HG02642 (cell line): ENCODE measurements around the gene TRIM66.

Experiments used
- ATAC-seq: cut with Tn5 transposase; IDR thresholded peaks from one replicate; pipeline ENCODE4 v1.9.1; 2021; ENCODE audit warnings: mild to moderate bottlenecking; ENCODE audit not compliant: unreplicated experiment, poor library complexity

TRIM66 gene

DNA sequence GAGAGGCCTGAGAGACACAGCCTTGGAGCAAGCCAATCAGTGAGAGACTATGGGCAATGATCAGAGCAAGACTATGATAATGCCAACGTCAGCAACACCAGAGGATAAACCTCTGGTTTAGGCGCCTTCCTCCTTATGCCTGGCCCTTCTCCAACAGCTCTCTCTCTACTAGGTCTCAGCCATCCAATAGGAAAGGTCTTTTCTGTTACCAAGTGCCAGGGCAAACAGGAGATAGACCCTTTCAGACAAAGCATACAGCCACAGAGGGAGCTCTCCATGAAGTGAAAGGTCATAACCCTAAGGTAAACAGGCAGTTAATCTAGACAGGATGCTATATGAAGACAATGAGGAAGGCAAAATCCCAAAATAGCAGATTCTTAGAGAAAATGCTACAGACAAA is 98.0 kb downstream of the TRIM66 start:
- ATAC-seq, result no peak

DNA sequence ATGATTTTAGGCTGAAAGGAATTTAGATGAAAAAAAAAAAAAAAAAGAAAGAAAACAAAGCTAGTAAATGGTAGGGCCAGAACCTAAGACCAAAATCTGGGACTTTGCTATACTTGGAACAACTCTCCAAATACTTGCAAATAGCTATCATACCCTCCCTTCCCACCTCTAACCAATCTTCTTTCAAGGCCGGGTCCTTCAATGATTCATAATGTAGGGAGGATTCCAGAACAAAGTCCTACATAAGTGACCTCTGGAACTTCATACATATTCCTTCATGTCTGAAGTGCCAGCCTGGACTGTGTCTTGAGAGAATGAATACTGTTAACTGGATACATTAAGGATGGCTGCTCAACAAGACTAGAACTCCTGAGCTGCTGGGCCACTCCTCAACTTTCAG is 98.4 kb downstream of the TRIM66 start:
- no peak for ATAC-seq

DNA sequence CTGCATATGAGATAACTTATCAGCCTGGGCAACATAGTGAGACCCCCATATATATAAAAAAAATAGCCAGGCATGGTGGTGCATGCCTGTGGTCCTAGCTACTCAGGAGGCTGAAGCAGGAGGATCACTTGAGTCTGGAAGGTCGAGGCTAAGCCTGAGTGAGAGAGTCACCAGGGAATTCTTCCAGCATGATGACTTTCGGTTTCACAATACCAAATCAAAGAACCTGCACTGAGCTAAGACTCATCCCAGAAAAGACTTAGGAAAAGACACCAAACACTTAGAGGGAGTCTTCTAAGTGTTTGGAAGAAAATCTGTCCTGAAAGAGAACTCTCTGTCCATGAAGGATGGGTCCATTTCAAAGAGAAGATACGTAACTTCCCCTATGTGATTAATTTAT is 101.2 kb downstream of the TRIM66 start:
- ATAC-seq, result no peak

DNA sequence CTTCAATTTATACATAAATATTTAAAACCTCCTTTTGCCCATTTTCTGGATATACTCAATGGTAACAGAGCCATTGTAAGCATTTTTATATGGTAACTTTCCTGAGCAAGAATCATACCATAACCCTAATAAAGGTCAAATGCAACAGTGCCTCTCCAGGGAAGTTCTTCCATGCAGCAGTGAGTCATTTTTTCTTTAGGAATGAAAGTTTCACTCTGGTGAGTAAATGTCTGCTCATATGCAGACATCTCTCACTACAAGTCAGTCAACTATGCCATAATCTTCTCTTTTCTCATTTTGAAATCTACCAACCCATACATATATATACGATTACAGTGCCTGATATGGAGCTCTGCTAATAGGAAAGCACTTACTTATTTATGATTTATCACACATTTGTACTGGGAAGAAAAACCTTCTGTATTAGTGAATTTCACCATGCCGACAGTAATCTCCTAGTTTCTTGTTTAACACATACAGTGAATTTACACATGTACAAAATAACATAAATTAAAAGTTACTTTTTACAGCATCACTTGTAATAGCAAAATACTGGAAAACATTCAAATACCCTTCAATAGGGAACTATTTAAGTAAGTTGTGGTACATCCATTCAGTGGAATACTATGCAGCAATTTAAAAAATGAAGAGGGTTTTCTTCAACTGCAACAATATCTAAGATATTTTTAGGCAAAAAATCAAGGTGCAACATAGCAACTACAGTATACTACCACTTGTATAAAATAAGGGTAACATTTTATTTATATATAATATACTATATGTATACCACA is 104.5 kb downstream of the TRIM66 start:
- no peak for ATAC-seq

DNA sequence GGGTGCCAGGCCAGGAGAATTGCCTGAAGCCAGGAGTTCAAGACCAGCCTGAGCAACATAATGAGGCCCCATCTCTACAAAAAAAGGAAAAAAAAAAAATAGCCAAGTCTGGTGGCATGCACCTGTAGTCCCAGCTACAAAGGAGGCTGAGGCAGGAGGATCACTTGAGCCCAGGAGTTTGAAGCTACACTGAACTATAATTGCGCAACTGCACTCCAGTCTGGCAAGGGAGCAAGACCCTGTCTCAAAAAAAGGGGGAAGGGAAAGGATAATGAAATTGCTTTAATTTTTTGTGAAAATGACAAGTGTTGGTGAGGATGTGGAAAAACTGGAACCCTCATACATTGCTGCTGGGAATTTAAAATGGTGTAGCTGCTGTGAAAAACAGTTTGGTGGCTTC is 107.7 kb downstream of the TRIM66 start:
- no peak for ATAC-seq

DNA sequence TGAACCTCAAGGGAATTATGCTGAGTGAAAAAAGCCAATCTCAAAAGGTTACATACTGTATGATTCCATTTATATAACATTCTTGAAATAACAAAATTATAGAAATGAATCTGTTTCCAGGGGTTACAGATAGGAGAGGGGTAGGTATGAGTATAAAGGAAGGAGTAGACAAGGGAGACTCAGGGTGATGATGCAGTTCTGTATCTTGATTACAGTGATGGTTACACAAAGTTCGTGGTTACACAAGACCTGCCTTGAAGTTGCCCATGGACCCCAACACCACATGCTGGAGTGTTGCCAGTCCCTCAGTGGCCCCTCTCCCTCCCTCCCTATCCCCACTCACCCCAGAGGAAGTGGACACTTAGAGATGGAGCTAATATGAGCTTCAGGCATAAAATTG is 108.7 kb downstream of the TRIM66 start:
- no peak for ATAC-seq

DNA sequence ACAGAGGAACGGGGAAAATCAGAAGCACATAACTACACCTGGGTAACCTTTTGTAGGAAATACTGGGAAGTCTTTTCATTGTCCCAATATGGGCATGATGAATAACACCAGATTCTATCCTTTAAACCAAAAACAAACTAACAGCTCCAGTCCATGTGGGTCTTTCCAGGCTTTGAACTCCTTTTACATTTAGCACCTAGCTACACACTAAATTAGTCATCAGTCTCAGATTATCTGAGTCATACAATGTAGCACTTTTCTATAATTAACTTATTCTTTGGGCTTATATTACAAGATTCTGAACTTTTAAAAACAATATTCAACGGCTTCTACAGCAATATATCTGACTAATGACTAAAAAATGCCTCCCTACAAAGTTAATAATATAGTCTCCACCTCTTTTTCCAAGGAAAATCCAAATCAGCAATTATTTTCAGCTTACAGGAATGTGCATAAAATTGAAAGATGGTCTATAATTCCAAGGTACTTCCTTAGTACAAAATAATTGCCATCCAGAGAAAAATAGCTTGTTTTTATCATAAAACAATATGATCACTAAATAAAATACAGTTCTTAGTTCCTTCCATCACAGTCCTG is 114.8 kb downstream of the TRIM66 start:
- ATAC-seq, result no peak

DNA sequence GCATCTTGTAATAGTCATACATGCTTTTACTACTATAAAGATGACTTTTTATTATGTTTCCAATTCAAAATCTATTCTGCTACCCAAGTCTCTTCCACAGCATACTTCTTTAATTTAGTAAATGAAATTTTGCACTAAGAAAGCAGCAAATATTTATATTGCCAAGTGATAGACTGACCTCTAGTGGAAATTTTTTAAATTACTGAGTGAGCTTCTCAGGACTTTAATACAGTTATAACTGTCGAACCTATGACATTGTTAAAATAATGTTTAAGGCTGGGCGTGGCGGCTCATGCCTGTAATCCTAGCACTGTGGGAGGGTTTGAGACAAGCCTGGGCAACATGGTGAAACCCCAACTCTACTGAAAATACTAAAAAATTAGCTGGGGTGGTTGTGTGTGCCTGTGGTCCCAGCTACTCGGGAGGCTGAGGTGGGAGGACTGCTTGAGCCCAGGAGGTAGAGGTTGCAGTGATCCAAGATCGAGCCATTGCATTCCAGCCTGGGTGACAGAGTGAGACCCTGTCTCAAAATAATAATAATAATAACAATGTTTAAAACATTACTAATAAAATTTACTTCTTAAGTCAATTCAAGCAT is 115.8 kb downstream of the TRIM66 start:
- no peak for ATAC-seq

DNA sequence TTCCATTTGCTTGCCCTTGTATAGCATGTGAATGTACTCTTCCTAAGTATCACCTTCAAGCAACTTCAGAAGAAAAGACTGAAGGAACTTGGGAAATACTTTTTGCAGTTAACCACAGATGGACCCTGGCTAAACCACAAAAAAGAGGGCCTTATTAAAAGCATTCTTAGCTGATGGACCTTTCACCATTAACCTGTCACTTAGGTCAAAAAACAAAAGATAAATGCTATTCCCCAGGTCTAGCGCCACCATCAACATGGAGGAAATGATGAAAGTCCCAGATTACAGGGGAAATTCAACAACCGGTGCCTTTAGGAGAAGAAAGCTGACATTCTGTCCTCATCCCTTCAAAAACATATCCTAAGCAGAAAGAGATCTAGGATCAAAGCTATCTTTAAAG is 117.9 kb downstream of the TRIM66 start:
- no peak for ATAC-seq
